ENCODE data around the gene BST1. TPM values are rescaled to one million over a fixed set of nuclear protein-coding genes. Genes with fewer than 3 reads are reported as not detected.

BST1 gene
- total and polyA plus RNA-seq, 2 of the 8 experiments (the other 6 are each of a cell fraction or from before 2014, with no cell fraction given) = 0.52 to 0.54 TPM

GRCh38 chr4:15674046-15674445 lies 28.8 kb upstream of the BST1 start (continued):
- TF ChIP-seq CHD7 (IDR thresholded peaks at IDR 0.05; ENCODE audit: insufficient replicate concordance, low read length) = no peak
- TF ChIP-seq TAF7 (optimal IDR thresholded peaks at IDR 0.05; ENCODE audit: borderline replicate concordance, low read depth, low read length) = no peak
- TF ChIP-seq BCL11A (IDR thresholded peaks at IDR 0.05; ENCODE audit: low read depth in 2 of 2, low read length in 2 of 2) = no peak
- TF ChIP-seq POLR2A (IDR thresholded peaks at IDR 0.05; ENCODE audit: control extremely low read depth in 1 of 2, low read depth in 2 of 2, low read length in 2 of 2) = no peak
- no peak for TF ChIP-seq RFX5 (IDR thresholded peaks at IDR 0.05; ENCODE audit: borderline replicate concordance, low read depth, low read length)
- no peak for TF ChIP-seq KDM4A (IDR thresholded peaks at IDR 0.05; ENCODE audit: low read depth, low read length, severe bottlenecking)
- TF ChIP-seq SP1 (IDR thresholded peaks at IDR 0.05; ENCODE audit: low read depth, low read length) = no peak
